Dermis microvascular lymphatic vessel endothelial cell (primary cell): ENCODE results near the gene METTL15. TPM values are rescaled to one million over a fixed set of nuclear protein-coding genes. Genes with fewer than 3 reads are reported as not detected.
"Not testable (repeated sequence)": the region's sequence is repeated elsewhere in the genome, so short reads cannot be mapped to it uniquely, and the experiment has no call there.

Experiments used
- DNase-seq, 2 donors: peaks; one replicate each; pipeline versions ENCODE4 v3.0.0 to v3.0.0-alpha.2; 2010; ENCODE audit warnings: low read depth in 2 of 2
- total RNA-seq: library from RNA; depleted of rRNA; stranded (reverse); fragments of >200 nt; gene quantifications from 2 replicates; pipeline ENCODE4 v1.2.1, GENCODE V29; 2014

Gene METTL15
- total RNA-seq, 1 donor from 2014 or later = 10.4 TPM

DNA sequence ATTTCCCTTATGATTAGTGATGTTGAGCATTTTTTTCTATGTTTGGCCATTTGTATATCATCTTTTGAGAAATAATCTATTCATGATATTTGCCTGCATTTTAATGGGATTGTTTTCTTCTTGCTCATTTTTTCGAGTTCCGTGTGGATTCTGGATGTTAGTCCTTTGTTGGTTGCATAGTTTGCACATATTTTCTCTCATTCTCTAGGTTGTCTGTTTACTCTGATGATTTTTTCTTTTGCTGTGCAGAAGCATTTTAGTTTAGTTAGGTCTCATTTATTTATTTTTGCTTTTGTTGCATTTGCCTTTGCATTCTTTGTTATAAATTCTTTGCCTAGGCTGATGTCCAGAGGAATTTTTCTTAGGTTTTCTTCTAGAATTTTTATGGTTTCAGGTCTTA lies 87.3 kb downstream of the METTL15 start:
- DNase-seq = no peak

DNA sequence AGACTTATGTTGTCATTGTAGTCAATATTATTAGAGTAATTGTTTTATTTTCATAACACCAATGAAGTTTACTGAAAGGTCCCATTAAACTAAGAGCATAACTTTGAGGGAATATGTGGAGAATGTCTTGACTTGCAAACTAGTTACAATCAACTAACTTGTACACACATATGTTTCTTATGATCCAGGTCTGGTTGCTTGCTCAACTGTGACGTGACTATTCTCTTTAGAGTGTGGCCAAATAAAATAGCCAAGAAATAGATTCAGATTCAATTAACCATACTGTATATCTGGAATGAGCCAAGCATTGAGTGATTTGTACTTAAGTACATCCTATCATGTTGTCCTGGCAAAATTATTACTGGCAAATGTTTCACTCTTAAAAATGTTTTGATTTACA lies 101.7 kb downstream of the METTL15 start:
- DNase-seq = no peak

DNA sequence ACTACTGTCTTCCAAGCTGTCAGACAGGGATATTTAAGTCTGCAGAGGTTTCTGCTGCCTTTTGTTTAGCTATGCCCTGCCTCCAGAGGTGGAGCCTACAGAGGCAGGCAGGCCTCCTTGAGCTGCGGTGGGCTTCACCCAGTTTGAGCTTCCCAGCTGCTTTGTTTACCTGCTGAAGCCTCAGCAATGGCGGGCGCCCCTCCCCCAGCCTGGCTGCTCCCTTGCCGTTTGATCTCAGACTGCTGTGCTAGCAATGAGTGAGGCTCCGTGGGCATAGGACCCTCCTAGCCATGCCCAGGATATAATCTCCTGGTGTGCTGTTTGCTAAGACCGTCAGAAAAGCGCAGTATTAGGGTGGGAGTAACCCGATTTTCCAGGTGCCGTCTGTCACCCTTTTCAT lies 113.9 kb downstream of the METTL15 start:
- not testable (repeated sequence) for DNase-seq

DNA sequence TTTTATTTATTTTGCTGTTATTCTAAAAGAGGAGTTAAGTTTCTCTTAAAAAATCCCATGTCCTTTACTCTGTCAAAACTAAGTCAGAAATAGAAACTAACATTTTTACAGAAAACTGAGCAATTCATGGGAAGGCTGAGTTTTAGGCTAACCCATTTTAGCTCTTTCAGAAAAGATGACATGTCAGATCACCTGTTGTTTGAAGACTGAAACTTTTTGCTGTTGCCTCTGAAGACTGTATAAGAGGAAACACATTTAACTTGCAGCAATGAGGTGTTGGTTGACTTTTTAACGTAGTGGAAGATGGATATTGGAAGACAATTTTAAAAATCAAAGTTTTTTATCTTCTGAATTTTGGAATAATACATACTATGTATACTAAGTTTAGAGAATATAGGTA lies 115.4 kb downstream of the METTL15 start:
- DNase-seq = no peak

DNA sequence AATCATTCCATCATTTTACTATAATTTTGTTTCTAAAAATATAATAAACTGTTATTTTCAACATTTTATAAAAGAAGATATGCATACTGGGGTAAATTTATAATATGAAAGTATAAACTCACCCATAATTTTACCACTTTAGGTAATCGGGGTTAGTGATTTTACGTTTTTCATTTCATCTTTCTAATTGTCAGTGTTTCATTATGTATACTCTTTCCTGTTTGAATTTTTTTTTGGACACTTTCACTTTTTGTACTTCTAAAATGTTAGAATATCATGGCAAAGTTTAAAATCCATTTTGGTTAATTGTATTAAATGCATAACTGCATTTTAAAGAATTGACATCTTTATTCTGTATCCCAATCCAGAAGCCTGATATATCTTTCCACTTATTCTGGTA lies 115.8 kb downstream of the METTL15 start:
- DNase-seq = no peak

DNA sequence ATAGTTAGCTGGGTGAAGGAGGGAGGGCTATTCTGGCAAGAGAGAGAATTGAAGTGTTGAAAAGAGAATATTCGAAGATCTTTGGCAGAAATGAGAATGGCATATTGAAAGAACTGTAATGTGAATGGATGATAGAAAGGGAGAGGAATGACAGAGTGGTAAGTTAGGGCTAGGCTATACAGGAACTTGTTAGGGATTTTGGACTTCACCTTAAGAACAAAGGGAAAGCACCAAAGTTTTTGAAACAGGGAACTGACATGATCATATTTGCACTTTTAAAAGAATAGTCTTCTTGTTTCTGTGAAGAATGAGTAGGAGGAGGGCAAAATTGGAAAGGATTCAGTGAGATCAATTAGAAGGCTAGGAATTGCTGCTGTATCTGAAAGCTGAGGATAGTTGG lies 119.3 kb downstream of the METTL15 start:
- DNase-seq = no peak

DNA sequence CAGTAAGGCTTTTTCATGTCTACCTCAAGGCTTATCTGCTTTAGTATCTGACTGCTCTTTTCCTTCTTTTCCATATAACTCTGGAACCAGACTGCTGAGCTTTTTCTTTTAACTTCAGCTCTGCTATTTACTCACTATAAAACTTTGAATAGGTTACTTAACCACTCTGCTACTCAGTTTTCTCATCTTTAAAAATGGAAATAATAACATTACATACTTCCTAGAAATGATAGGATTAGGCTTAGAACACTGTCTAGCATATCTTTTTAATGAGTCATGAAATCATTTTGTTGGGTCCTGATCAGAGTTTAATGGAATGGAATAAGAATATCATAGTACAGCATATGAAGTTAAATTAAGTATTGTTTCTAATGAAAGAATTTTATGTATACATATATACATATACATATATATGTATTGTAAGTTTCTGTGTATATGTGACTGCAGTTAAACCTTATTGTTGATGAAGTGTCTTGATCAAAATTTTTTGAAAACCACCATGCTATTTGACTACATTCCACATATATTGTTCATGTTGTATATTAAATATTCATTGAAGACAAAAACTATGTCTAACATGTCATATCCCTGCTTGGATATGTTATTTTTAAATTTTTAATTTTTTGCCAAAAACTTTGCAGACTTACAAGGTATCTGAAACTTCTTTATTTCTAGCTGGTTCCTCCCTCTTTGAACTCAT lies 120.2 kb downstream of the METTL15 start:
- peak in 1 of 2 donors; percentile 24 for DNase-seq

DNA sequence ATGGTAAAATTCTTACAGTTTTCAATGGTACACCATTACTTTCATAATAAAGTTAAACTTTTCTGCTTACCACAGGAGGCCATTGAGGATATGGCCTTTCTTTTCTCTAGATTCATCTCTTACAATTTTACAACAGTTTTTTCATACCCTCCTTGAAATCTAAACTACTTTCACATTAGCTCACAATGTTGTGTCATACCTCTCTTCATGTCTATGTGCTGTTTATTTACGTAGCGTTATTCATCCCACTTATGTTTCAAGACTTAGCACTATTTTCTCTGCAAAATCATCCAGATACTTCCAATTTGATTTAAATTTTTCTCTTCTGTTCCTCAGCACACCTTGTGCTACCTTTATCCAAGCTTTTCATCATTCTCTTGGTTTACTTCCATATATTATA lies 123.3 kb downstream of the METTL15 start:
- DNase-seq = no peak

DNA sequence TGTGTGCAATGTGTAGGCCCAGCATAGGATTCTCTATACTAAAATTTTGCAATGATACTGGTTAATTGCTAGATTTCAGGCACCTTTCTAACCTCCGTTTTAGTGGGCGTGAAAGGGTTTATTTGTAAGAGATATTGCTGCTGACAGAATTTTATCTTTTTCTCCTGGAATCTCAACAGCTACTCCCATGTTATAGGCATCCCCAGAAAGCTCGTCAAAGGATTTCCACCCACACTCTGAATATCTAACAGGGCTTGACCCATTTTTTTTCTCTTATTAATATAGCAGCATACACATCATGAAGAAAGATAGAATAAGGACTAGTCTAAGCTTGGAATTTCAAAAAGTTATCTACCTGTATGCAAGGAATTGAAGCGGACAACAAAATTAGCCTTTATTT lies 124.5 kb downstream of the METTL15 start:
- no peak for DNase-seq

DNA sequence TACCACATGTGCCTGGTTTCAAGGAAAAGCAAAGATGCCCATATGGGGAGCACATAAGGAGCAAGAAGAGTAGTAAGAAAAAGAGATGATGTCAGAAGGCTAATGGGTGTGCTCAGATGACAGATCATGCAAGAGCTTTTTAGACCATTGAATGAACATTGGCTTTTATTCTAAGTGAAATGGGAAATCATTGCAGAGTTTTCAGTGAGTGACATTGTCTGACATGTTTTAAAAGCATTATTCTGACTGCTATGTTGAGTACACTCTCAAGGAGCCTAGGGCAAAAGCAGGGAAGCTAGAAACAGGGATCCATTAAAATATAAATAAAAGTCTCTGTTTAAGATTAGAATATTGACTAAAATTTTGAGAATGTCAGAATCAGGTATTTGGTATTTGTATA lies 133.6 kb downstream of the METTL15 start:
- DNase-seq = no peak

DNA sequence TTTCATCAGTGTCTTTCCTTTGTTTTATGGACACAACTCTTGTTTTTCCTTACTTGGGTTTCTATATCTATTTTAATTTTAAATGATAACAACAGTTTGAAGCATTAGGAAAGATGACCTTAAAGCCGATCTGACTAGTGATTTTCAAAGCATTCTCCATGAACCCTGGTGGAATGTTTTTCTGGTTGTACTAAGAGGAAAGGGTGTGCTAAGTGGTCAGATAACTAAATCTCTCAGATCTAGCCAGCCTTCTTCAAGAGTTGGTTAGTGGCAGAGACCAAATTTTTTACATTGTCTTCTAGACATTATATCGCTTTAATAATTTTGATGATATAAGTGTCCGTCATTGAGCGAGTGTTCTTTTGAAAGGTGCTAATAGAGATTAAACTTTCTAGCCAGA lies 134.4 kb downstream of the METTL15 start:
- no peak for DNase-seq

DNA sequence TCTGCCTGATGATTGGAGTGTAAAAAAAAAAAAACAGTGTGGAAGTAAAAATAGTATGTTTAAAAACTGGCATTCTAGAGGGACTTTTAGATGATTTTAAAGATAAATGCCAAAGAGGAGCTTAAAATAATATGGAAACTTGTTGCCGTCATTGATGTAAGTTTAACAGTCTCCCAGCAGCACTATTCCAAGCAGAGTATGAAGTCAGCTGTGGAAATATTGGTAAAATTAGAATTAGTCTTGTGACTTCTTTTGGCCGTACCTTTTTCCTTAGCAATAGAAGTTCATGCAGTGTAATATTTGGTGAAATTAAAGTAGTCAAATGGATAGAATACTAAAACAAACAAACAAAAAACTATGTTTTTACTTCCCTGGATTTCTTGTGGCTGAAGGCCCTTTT lies 134.9 kb downstream of the METTL15 start:
- DNase-seq = no peak

DNA sequence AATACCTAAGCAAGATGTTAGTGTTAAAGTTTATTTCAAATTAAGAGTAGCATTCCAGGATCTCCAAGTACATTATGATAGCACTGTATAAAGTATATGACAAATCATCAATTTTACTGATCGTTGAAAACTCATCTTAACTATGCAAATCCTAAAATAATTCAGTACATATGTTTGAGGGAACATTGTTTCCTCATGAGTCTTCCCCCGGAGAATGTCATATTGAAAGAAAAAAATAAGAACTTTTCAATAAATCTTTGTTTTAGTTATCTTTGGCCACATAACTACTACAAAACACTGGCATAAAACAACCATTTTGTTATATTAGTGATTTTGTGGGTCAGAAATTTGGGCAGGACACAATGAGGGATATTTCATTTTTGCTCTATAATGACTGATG lies 135.4 kb downstream of the METTL15 start:
- no peak for DNase-seq

DNA sequence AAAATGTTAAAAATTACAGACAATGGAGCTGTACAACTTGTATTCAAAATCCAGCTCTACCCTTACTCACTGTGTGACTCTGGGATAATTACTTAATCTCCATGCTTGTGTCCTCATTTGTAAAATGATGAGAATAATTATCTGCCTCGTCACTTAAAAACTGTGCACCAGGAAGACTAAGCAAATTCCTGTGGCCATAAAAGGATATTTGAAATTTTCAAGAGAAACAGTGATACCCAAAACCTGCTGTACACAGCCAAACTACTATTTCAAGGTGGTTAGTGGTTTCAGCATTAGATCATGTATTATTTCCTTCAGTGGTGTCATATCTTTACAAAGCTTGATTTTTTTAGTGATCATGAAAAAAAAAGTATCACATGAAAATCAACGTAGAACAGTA lies 136.9 kb downstream of the METTL15 start:
- no peak for DNase-seq

DNA sequence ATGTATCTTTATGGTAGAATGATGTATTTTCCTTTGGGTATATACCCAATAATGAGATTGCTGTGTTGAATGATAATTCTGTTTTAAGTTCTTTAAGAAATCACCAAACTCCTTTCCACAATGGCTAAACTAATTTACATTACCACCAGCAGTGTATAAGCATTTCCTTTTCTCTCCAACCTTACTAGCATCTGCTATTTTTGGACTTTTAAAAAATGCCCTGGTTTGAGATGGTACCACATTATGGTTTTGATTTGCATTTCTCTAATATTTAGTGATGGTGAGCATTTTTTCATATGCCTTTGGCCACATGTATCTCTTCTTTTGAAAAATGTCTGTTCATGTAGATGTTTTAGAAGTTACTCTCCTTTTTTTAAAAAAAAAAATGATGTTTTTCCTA lies 142.0 kb downstream of the METTL15 start:
- DNase-seq = no peak

DNA sequence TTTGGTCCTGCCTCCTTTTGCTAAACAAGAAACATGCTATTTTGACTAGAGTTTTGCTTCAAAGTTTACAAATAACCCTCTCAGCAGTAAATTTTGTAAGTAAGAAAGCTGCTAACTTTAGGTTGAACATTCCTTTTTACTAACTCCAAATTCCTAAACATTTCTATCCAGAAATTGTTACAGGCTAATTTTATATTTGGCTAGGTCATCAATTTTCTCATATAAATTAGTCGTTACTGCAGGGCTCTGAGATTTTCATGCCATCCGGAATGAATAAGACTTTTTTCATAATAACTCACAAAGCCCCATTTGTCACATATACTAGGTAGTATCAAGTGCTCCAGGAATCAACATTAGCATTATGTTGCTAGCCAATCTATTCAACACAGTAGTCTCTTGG lies 143.1 kb downstream of the METTL15 start:
- no peak for DNase-seq

DNA sequence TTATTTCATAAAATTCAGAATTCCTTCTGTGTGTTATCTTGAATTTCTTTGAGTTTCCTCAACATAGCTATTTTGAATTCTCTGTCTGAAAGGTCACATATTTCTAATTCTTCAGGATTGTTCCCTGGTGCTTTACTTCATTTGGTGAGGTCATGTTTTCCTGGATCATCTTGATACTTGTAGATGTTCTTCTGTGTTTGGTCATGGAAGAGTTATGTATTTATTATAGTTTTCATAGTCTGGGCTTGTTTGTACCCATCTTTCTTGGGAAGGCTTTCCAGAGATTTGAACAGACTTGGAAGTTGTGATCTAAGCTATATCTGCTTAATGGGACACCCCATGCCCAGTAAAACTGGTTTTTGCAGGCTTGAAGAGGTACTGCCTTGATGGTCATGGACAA lies 149.6 kb downstream of the METTL15 start:
- no peak for DNase-seq

DNA sequence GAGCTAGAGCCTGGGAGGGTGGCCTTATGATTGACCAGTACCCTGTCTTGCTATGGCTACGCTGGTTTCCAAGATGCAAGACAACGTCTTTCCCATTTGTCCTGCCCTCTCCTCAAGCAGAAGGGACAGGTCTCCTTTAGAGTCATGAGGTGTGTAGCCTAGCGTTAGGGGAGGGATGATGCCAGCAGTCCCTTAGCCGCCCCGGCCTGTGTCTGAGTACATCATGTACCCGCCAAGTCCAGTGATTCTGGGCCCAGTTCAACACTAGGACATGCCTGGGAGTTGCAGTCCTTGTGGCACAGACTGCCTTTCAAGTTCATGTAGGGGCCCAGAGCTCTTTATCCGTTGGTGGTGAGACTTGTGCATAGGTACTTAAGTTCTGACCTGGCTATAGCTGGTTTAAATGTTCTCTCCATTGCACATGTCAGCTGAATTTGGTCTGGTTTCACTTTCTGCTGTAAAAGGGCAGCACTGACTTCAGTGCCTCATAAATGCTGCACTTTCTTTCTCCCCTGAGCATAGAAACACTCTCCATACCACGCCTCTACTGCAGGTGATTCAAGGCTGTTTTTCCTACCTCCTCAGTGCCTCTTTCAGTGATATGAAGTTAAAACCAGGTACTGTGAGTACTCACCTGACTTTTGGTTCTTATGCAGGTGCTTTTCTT lies 151.1 kb downstream of the METTL15 start:
- no peak for DNase-seq

DNA sequence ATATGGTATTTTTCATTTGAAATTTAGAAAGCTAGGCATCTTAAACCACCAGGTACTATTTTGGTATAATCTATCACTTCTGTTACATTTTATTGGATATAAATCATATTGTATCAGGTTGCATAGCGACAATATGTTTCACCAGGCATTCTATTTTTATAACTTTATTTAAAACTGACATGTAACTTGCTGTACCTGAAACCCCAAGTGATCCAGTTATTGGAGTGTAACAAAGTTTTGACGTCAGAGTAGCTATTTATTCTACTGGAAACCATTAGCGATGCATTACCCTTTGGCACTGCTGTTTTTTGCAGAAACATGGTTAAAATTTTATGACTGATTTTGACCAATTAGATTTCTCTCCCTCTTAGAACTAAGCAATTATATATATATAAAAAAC lies 160.7 kb downstream of the METTL15 start:
- DNase-seq = no peak

DNA sequence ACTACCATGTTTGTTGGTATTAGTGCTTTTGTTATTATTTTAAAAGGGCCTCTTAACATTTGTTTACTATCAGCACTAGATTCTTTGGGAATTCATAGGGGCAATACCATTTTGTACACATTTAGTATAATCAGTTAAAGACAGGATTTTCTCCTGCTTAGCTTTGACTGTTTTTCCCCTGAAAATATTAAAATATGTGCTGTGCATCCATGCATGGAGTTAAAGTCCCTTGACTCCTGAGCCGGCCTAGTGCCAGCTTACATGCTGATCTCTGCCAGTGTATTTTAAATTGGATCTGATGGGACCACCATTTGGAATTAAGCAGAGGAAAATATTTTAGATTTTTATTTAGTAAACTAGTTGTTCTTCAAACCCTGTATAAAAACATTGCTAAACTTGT lies 161.4 kb downstream of the METTL15 start:
- no peak for DNase-seq

DNA sequence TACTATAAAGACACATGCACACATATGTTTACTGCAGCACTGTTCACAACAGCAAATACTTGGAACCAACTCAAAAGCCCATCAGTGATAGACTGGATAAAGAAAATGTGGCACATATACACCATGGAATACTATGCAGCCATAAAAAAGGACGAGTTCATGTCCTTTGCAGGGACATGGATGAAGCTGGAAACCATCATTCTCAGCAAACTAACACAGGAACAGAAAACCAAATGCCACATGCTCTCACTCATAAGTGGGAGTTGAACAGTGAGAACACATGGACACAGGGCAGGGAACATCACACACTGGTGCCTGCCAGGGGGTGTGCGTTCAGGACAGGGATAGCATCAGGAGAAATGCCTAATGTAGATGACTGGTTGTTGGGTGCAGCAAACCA lies 164.1 kb downstream of the METTL15 start:
- not testable (repeated sequence) for DNase-seq

DNA sequence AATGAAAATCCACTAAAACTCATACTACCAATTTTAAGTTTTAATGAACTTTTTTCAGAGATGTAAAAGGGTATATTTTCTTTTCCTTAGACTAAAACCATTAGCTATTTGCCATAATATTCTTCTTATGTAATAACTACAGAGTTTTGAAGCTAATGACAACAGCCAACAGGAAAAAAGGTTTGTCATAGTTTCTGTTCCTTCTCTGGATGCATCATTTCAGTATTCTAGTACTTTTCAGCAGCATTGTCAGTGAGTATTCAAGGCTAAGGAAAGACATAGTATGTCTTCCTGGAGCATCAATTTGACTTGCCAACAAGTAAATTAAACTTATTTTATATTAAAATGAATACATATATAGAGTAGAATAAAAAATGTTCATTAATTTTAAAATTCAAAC lies 166.0 kb downstream of the METTL15 start:
- DNase-seq = no peak

DNA sequence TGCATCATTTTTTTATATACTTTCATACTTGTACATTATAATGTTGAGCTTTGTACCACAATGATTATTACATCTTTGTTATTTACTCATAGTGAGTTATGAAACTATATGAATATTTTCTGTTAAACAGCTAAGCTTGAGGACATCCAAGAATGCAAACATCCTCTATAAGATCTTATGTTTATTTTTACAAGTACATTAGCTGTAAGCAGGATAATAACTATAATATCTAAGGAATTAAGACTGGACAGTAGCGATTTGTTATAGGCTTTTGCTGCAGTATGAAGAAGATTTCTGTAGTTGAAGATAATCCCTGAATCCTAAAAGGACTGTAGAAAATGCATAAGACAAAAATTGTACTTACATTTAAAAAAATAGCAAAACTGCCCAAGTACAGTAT lies 176.0 kb downstream of the METTL15 start:
- no peak for DNase-seq

DNA sequence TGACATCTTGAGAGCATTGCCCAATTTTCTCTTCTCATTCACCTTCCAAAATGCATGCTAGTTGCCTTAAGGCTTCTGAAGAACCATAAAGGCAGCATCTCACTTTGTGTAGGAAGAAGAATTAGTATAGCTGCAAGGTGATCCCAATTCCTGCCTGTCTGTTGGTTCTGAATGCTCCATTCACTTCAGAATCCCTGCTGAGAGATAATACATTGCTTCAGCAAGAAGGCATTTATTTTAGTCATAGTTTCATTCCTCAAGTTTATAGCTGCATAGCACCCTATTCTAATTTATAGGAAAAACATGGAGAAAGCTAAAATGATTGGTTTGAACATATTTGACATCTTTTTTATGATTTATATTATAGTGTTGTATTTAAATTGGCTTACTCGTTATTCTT lies 181.3 kb downstream of the METTL15 start:
- no peak for DNase-seq
